AG08396 (cell line): ENCODE measurements around the gene ANO3.
"Not testable (repeated sequence)": the region's sequence is repeated elsewhere in the genome, so short reads cannot be mapped to it uniquely, and the experiment has no call there.

Experiments
- DNase-seq: peaks from one replicate; pipeline ENCODE4 v3.0.0; 2012; ENCODE audit warnings: low spot score, mixed read lengths

The ANO3 gene

DNA sequence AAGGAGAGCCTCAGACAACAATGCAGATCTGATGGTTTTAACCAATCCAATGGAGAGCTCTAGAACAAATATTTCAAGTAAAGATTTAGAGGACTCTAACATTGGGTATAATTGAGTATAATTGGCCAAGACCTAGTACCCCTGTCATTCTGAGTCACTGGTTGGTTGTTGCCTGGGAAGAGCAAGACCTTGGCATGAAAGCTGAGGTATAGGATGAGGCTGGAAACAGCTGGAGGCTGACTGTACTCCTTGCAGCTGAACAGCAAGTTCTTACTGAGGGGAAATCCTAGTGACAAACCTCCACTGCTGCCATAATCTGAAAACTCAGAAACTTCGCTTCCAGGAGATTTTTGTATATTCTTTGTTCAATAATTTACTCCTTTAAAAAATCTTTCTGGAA lies 294.4 kb downstream of the ANO3 start:
- no peak for DNase-seq

DNA sequence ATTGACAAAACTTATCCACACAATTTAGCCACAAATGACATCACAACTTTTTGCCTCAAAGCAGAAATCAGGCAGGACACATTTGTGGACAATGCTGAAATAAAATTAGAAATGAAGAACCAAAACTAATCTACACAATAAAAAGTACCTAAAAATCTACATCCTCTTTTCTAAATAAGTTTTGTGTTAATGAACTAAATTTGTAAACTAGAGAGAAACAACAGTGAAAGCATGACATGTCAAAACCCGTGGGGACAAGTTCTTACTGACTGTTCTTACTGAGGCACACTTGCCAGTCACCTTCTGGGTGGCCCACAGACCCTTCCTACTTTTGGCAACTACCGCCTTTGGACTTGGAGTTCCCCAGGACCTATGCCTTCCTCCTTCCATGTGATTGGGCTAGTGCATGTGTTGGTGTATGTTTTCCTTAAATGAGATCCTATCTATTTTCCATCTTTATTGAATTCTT lies 300.8 kb downstream of the ANO3 start:
- no peak for DNase-seq

DNA sequence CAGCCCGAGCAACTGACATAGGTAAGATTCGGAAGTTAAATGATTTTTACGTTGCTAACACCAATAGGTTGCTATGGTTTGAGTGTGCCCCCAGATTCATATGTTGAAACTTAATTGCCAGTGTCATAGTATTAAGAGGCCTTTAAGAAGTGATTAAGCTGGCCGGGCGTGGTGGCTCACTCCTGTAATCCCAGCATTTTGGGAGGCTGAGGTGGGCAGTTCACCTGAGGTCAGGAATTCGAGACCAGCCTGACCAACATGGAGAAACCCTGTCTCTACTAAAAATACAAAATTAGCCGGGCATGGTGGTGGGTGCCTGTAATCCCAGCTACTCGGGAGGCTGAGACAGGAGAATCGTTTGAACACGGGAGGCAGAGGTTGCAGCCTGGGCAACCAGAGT lies 311.4 kb downstream of the ANO3 start:
- not testable (repeated sequence) for DNase-seq

DNA sequence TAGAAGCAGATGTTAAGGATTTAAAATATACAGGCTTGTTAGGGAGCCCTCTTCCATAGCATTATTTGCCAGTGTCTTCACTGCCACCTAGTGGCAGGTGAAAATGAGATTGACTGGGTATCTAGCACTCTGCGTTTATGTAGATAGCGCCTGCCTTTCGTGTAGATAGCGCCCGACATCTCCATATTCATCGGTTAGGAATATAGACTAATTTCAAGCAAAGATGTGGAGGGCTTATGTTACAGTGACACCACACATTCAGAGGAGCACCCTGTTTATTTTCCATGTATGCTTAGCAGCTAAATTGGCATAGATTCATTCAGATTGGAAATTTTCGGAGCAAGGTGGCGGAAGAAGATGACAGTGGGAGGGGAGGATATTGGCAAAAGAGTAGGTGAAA lies 318.0 kb downstream of the ANO3 start:
- DNase-seq, result peak; percentile 47

DNA sequence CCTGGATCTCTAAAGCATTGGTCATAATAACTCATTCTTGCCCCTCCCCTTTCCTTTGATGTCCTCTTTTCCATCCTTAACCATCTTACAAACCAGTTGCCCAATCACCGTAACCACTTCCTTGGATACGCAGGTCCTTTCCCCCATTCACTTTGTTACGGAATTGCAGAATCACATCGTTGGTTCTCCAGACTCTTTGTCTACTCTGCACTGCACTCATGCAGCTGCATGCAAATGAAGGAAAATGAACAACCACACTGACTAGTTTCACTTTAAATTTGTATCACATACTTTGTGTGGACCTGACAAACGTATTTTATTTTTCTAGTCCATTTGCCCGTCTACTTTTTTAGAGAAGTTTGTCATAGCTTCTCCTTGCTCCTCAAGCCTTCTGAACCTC lies 320.0 kb downstream of the ANO3 start:
- DNase-seq, result no peak

DNA sequence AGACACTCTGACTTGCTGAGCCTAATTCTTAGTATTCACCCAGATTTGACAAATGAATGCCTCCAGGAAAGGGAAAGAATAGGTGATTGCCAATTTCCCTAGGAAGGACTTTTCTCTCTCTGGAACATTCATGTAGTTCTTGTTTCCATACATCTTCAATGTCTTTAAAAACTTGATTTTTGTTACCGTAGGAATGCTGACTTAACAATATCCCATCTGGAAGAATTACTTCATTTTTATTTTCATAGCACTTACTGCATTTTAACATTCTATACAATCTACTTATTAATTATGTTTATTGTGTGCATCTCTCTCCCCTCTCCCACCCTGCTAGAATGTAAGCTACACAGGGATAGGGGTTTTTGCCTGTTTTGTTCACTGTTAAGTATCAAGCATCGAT lies 323.4 kb downstream of the ANO3 start:
- DNase-seq, result no peak

DNA sequence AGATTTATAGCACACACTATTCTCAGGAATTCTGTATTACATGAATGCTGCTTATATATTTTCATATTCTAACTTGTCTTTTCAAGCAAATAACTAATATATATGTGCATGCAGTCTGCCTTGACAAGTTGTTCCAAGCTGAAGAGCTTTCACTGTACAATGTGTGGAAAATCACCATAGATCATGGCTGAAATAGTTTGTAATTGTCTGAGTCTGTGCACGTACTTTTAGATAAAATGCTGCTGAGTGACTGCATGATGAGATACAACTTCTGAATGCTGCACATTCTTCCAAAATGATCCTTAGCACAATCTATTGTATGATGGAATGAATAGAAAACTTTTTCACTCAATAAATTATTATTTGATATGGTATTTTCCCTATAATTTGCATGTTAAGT lies 331.0 kb downstream of the ANO3 start:
- no peak for DNase-seq

DNA sequence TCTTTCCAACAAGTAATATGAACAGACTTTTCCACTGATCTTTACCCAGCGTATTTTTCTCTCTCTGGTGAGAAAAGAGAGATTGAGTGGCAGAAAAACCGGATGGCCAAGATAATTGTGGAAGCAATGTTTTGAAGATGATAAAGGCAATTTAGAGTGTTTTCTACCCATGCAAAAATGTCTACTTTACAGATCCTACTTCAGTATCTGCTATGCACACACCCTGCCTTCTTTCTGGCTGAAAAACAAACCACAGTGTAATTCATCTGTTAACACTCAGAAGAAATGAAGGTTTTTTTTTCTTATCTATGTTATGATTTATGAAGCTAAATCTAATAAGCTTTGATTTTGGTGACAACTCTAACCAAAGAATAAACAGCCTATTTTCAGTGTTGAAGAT lies 333.1 kb downstream of the ANO3 start:
- no peak for DNase-seq

DNA sequence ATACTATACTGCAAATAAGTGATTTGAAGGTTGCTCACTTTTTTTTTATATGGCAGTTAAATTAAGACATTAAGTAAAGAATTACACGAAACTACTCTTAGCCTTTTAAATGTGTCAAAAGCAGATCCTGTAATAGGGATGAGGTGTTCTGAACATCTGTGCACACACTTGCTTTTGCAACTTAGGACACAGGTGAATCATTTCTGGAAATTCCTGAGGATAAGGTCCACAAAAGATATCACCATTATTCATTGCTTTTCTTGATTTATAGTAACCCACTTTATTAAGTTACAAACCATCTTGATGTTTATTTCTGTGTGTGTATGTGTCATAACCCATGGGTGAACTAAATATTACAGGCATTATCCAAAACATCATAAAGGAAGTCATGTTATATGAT lies 334.0 kb downstream of the ANO3 start:
- no peak for DNase-seq

DNA sequence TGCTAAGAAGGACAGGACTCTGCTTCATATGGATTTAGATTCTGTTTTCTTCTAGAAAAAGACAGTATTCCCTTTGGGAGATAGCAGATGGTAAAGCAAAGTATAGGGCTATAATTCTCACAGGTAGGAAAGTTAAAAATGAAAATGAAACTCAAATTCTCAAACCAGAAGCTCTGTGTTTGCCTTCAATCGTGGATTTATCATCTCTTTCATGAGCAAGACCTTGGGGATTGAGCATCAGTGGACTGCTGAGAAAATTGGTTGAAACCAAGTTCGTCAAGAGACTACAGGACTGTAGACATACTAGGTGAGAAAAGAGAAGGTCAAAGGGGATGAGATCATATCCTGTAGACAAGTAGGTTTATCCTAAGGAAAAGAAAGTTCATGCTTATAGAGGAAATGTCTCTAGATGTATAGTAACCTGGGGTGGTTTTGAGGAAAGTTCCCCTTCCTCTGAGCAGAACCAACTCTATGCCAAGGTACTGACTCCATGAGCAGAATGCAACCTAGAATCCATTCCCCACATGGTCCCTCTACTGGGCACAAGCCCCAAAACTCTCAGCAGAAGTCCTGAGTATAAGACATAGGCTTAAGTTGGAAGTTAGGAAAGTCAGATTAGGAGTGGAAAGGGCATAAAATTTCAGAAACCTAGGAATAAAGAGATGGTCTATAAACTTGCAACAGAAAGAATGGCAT lies 343.5 kb downstream of the ANO3 start:
- DNase-seq, result no peak

DNA sequence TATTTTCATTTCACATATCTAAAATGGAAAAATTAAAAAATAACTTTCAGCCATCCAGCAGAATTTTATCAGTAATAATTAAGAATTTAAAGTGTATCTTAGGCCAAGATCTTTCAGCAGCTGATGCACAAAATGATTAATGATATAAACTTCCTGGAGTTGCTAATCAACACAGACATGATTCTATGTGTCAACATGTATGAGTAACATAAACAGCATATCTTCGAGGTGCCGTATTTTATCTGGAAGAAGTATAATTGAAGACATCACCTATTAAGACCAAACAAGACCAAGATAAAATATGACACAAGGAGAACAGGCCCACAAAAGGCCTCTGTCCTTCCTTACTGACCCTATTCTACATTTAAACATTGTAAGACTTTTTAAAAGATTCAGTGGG lies 344.7 kb downstream of the ANO3 start:
- no peak for DNase-seq

DNA sequence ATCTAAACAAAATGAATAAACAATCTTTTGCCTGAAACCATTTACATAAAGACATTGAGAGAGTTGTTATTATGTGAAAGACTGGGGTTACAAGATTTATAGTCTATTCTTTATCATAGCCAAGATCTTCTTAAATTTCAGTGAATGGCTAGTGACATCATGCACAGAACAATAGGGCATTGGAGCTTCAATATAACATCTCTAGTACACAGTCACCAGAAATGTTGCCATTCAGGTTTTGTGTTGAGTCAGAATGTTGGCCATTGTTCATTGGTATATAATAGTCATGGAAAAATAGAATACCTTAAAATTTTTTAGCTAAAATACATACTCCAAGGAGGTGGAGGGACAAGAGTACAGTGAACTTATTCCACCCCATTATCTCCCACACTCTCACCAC lies 345.6 kb downstream of the ANO3 start:
- DNase-seq, result no peak

DNA sequence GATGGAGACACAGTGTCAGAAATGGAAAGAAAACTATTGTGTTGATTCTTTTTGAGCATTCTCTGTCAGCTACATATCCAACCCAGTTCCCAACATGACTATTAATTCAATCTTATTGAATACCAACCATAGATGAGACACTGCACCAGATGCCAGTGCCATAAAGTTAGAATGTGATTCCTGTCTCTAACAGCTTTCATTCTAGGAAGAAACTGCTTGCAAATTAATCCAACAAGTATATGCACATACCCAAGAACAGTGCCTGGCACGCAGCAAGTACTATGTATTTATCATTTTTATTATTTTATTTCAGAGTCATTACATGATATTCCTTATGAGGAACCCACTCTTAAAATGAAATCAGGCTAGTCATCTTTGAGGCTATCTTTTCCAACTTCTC lies 355.4 kb downstream of the ANO3 start:
- DNase-seq, result no peak

DNA sequence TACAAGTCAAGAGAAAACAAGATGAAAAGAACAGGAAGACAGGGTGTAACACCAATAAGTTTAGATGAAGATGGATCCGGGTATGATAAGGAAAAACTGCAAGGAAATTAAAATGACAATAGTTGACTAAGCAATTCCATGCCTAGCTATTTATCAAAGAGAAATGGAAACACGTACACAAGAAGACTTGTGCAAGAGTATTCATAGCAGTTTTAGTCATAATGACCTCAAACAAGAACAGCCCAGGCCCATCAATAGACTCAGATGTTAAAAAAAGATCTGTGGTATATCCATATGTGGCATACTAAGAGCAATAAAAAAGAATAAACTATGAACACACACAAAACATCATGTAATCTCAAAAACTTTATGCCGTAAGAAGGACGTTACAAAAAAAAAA lies 356.8 kb downstream of the ANO3 start:
- DNase-seq, result no peak

DNA sequence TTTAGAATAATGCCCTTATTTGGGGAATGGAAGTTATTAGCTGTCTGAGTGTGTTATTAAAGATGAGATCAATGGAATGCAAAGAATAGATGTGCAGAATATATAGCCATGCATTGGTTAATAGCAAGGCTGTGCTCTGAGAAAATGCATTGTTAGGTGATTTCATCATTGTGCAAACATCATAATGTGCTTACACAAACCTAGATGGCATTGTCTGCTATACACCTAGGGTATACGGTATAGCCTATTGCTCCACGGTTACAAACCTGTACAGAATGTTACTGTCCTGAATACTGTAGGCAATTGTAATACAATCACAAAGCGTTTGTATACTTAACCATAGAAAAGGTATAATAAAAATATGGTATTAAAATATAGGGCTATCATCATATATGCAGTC lies 364.4 kb downstream of the ANO3 start:
- DNase-seq, result no peak

DNA sequence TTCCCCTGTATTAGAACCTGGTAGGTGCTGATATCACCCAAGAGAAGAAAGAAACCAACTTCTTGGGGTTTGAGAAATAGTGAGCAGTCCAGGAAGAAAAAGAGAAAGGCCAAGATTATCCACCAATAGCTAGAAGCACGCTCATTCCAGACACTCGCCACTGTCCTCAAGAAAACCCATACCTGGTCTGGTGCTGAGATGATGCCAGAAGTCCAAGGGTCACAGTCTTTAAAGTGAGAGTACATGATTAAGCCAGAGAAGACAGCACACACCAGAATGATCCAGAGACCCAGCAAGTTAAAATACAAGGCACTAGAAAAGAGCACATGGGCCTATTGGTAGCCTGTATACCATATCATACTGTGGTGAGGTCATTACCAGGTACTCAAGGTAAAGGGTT lies 366.3 kb downstream of the ANO3 start:
- no peak for DNase-seq

DNA sequence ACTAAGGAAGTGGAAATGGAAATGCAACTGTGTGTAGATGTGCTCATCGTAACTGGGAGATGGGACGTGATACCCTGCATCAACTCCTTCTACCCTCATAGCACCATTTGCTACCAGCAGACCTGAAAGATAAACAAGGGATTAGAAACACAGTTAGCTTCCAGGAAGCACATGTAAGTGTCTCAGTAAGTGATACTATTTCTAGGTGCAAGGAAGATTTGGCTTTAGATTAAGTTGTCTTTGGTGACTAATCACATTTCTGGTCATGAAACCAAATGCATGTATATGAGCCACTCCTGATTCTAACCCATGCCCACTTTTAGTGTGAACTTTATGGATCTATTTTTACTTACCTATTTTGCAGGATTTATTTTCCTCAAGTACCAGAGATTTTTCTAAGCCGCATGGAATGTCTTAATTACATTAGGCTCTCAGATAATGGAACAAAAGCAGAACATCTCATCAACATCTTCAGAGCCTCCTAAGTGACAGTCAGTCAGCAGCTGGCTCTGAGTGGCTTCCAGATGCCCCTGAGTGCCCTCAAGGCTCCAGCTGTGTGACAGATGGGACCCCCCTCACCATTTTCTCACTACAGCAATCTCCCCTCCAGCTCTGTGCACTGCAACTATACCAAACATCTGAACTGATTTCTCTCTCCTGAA lies 368.8 kb downstream of the ANO3 start:
- no peak for DNase-seq

DNA sequence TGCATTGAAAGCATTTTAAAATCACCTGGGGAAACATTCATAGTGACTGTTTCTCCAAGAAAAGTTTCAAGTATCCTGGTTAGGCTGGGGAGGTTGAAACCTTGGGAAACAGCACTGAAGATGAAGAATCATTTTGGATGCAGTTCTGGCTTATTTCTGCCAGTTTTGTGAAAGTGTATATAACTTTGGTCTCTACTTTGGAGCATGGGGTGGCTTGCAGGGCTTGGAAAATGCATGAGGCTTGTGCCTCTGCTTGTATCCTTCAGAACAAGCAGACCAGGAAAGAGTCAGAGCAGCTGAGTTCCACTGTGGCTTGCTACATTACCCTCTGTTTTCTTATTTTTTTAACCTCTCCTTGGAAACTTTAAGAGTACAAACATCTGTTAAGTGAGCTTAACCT lies 370.5 kb downstream of the ANO3 start:
- DNase-seq, result no peak

DNA sequence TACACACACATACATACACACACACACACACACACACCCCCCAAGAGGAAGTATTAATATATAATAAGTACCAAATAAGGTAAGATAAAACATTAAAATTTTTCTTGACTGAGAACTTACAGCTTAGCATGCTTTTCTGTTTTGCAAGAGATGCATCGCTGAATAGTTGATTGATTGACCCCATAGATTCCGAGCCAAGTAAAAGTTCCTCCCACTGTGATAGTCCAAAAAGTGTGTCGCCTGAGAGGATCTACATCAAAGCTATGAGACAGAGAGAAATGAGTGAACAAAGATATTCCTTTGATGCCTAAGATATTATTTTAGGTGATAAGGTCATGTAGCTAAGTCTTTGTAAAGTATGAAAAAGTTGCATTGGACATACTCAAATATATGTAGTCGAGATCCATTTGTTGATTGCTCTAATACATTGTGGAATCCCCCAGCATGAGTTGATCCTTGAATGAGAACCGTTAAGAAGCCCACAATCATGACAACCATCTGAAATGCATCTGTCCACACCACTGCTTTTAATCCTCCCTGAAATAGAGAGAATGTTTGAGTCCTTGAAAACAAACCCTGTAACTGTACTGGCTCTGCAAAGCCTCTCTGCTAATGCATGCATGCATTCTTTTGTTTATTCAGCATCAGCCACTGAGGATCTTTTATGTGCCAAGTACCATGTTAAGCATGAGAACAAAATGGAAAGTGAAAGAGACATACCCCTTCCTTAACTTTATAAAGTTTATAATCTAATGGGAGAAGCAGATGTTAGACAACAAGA lies 371.7 kb downstream of the ANO3 start:
- no peak for DNase-seq

DNA sequence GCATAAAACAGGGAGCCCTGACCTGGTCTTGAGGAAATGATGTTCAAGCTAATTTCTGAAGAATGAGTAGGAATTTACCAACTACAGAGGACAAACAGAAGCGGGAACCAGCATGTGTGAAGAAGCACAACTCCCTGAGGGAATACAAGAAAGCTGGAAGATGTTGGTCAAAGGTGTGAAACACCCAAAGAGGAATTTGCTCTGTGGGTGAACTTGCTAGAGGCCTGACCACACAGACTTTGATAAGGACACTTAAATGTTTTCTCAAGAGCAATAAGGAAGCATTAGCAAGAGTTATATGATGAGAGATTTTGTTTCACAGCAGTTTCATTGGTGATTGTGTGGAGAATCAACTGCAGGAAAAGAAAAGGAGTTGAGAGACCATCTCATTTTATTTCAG lies 372.3 kb downstream of the ANO3 start:
- DNase-seq, result no peak

DNA sequence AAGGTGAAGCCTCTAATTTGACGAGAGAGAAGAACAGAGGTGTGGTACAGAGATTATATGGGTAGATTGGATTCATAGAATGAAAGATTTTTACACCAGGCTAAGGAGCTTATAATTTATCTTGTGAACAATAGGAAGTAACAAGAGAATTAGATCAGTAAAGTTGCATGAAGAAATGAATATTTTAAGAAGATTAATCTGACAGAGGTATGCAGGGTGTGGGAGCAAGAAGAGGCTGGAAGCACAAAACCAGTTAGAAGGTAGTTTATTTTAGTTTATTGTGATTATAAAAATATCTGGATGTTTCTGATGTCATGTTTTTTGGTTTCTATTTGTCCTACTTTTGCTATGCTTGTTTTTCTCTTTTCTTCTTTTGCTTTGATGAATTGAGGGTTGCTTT lies 374.3 kb downstream of the ANO3 start:
- DNase-seq, result no peak

DNA sequence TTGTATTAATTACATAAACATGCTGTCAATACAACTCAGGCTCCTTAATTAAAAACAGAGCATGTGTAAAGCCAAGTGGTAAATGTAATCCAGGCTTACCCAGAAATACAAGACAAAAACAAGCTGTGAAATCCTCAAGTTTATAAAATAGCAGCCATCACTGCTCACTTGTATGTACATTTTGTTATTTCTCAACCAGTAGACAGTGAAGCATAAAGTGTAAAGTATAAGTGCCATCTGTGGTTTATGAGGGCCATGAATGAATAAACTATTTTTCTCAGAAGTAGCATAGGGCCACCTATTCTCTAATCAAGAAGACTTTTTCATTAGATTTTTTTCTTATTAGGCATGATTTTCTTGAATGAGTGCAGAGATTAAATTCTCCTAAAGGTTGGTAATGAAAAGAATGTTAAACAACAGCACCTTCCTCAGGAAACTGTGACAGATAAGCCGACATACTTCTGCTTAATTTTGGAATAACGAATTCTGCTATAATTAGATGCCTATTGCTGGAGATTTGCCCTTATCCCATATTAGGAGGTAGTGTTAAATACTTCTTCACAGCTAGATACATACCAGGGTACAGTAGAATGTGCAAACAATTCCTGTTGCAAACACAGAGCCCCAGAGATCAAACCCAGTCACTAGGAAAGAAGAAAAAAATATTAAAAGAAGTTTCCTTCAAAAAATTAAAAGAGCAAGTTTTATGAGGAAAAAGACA lies 377.0 kb downstream of the ANO3 start:
- no peak for DNase-seq

DNA sequence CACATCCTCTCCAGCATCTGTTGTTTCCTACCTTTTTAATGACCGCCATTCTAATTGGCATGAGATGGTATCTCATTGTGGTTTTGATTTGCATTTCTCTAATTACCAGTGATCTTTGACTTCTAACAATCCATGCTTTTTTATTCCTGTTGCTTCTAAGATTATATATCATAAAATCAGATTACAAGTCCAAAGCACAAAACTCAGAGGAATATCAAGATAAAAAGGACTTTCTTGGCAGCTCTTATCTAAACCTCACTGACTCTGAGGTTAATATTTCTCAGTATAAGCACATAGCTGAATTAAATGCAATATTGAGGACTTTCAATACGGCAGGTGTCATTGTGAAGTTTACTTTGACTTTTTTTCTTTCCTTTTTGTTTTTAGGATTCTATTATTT lies 378.6 kb downstream of the ANO3 start:
- no peak for DNase-seq
